PC-9 (cell line): ENCODE data around the gene DAPK1. TPM values are rescaled to one million over a fixed set of nuclear protein-coding genes. Genes with fewer than 3 reads are reported as not detected.
A peak's percentile ranks its signal among the peaks of the same experiment; 100 is the strongest.

Source experiments
- BruUV-seq: library from RNA; stranded (reverse); fragments of 400-500 nt; replicated peaks from 2 replicates; lab custom pipeline; 2021; lab: Mats Ljungman, UMichigan
- CTCF ChIA-PET: fragments of 300-600 bp; sonication (Branson Sonifier 250); formaldehyde crosslinking; loops from one replicate; lab custom pipeline; 2022; ENCODE audit warnings: antibody characterized with exemption; lab: Charles Lee
- POLR2A ChIA-PET: fragments of 300-600 bp; sonication (Branson Sonifier 250); formaldehyde crosslinking; loops from one replicate; lab custom pipeline; 2022; ENCODE audit warnings: antibody characterized with exemption; ENCODE audit not compliant: unreplicated experiment; lab: Charles Lee
- DNase-seq, 2 experiments: peaks; one replicate each; pipeline versions ENCODE4 v3.0.0 to v3.0.0-alpha.2; 2015 to 2022; ENCODE audit warnings: mixed read lengths in 1 of 2
- H2AFZ ChIP-seq: fragments of 200-600 bp; sonication (generic); 2 replicates; pipeline ENCODE4 v1.8.1; 2017; ENCODE audit warnings: antibody characterized with exemption
- H3F3A ChIP-seq: fragments of 200-600 bp; sonication (generic); 2 replicates; pipeline ENCODE4 v1.8.1; 2017; ENCODE audit warnings: antibody characterized with exemption, mild to moderate bottlenecking, low read depth; ENCODE audit not compliant: insufficient read depth
- H3K27ac ChIP-seq: fragments of 200-600 bp; sonication (generic); 2 replicates; pipeline ENCODE4 v1.6.1; 2016; ENCODE audit warnings: mixed run types
- H3K27me3 ChIP-seq: fragments of 200-600 bp; sonication (generic); 2 replicates; pipeline ENCODE4 v1.6.1; 2016; ENCODE audit warnings: low read depth, mixed run types; ENCODE audit not compliant: insufficient read depth
- H3K36me3 ChIP-seq: fragments of 200-600 bp; sonication (generic); 2 replicates; pipeline ENCODE4 v1.6.1; 2016; ENCODE audit warnings: low read depth, mixed run types
- H3K4me1 ChIP-seq: fragments of 200-600 bp; sonication (generic); replicated peaks from 2 replicates; pipeline ENCODE4 v1.6.1; 2016; ENCODE audit warnings: mixed run types; ENCODE audit not compliant: insufficient read depth
- H3K4me2 ChIP-seq: fragments of 200-600 bp; sonication (generic); 2 replicates; pipeline ENCODE4 v1.6.1; 2017; ENCODE audit warnings: mixed run types
- H3K4me3 ChIP-seq: fragments of 200-600 bp; sonication (generic); 2 replicates; pipeline ENCODE4 v1.6.1; 2016; ENCODE audit warnings: mixed run types
- H3K79me2 ChIP-seq: fragments of 200-600 bp; sonication (generic); 2 replicates; pipeline ENCODE4 v1.6.1; 2017; ENCODE audit warnings: low read depth, mixed run types
- H3K9me2 ChIP-seq: fragments of 200-600 bp; sonication (generic); 2 replicates; pipeline ENCODE4 v1.8.1; 2017; ENCODE audit warnings: mild to moderate bottlenecking; ENCODE audit not compliant: insufficient read depth
- H3K9me3 ChIP-seq: fragments of 200-600 bp; sonication (generic); 2 replicates; pipeline ENCODE4 v1.8.1; 2016; ENCODE audit warnings: low read depth; ENCODE audit not compliant: insufficient read depth
- H4K20me1 ChIP-seq: fragments of 200-600 bp; sonication (generic); 2 replicates; pipeline ENCODE4 v1.8.1; 2017; ENCODE audit not compliant: insufficient read depth
- CTCF ChIP-seq: fragments of 200-600 bp; sonication (generic); conservative IDR thresholded peaks from 2 replicates; pipeline ENCODE4 v1.6.1; 2017; ENCODE audit warnings: mixed run types, antibody characterized with exemption, mild to moderate bottlenecking, moderate library complexity
- EZH2 ChIP-seq: fragments of 200-600 bp; sonication (generic); IDR thresholded peaks from 2 replicates; pipeline ENCODE4 v1.8.0; 2017; ENCODE audit warnings: antibody characterized with exemption, low read depth
- intact Hi-C: fragments of 100-400 bp; cut with micrococcal nuclease; formaldehyde crosslinking; loops from one replicate; pipeline ENCODE4 v1.10.0; 2022; ENCODE audit not compliant: unreplicated experiment
- total RNA-seq: library from RNA; stranded (reverse); gene quantifications from 2 replicates; pipeline ENCODE4 v1.2.3, GENCODE V29; 2021

DAPK1 gene
- total RNA-seq, 1 experiment from 2014 or later = 100 TPM

- Histone ChIP-seq H3K9me3 (no peaks in the 10 kb centered on the region), H3K4me2 (no peak overlapping the region), H3K27me3 (no peaks in the 10 kb centered on the region), H3K27ac (no peak overlapping the region), H3F3A (no peaks in the 10 kb centered on the region), H2AFZ (no peak overlapping the region), H3K4me1 (no peaks in the 10 kb centered on the region), H3K4me3 (no peak overlapping the region), H4K20me1 (no peaks in the 10 kb centered on the region), H3K79me2 (no peaks in the 10 kb centered on the region), H3K9me2 (no peaks in the 10 kb centered on the region), H3K36me3 (no peaks in the 10 kb centered on the region)
- TF ChIP-seq EZH2 (no peak), CTCF (no peak)
- intact Hi-C loops = no loop called here
- POLR2A ChIA-PET = no interaction called here
- DNase-seq = no peak
- BruUV-seq = no TSS peak
- CTCF ChIA-PET = interaction anchor here (0.6 kb wide), 2 partner anchors 340 to 622 kb away, joined by 3 read pairs; no protein-coding TSS in a partner anchor
Observed at GRCh38 chr9:87676976-87677775, 179.5 kb downstream of the DAPK1 start.

- TF ChIP-seq CTCF (no peak), EZH2 (no peak)
- no peaks in the 10 kb centered on the region for H3K27me3 ChIP-seq
- no peak overlapping the region for H3K4me2 ChIP-seq
- no TSS peak for BruUV-seq
- intact Hi-C loops = loop anchor here (1.0 kb wide), 2 partner anchors 135 to 363 kb away; no protein-coding TSS in a partner anchor
- no peaks in the 10 kb centered on the region for H3K36me3 ChIP-seq
- CTCF ChIA-PET = interaction anchor here (0.6 kb wide), 3 partner anchors 340 to 850 kb away, joined by 3 read pairs; no protein-coding TSS in a partner anchor
- no peaks in the 10 kb centered on the region for H4K20me1 ChIP-seq
- H3K4me1 ChIP-seq = no peaks in the 10 kb centered on the region
- H2AFZ ChIP-seq = no peak overlapping the region
- no peaks in the 10 kb centered on the region for H3F3A ChIP-seq
- no peaks in the 10 kb centered on the region for H3K9me3 ChIP-seq
- POLR2A ChIA-PET = no interaction called here
- DNase-seq = no peak
- H3K9me2 ChIP-seq = no peaks in the 10 kb centered on the region
- H3K4me3 ChIP-seq = no peak overlapping the region
- no peak overlapping the region for H3K27ac ChIP-seq
- H3K79me2 ChIP-seq = no peaks in the 10 kb centered on the region
Observed at GRCh38 chr9:87677776-87678587, 180.3 kb downstream of the DAPK1 start.

GRCh38 chr9:87678650-87679355, 181.1 kb downstream of the DAPK1 start:
- no peaks in the 10 kb centered on the region for H3F3A ChIP-seq
- no peaks in the 10 kb centered on the region for H3K36me3 ChIP-seq
- no peaks in the 10 kb centered on the region for H3K9me3 ChIP-seq
- H3K4me3 ChIP-seq = no peak overlapping the region
- no peaks in the 10 kb centered on the region for H4K20me1 ChIP-seq
- no peaks in the 10 kb centered on the region for H3K9me2 ChIP-seq
- CTCF ChIA-PET = interaction anchor here (0.6 kb wide), 1 partner anchor 849 kb away, joined by 3 read pairs; no protein-coding TSS in a partner anchor
- POLR2A ChIA-PET = no interaction called here
- peak; percentile 50 to 59 for DNase-seq
- no TSS peak for BruUV-seq
- intact Hi-C loops = loop anchor here (1.0 kb wide), 2 partner anchors 134 to 362 kb away; no protein-coding TSS in a partner anchor
- no peak overlapping the region for H3K4me2 ChIP-seq
- H3K27ac ChIP-seq = no peak overlapping the region
- H3K27me3 ChIP-seq = no peaks in the 10 kb centered on the region
- H2AFZ ChIP-seq = no peak overlapping the region
- TF ChIP-seq CTCF (peak; percentile 88), EZH2 (no peak)
- no peaks in the 10 kb centered on the region for H3K4me1 ChIP-seq
- H3K79me2 ChIP-seq = no peaks in the 10 kb centered on the region
